ENCODE measurements around the gene CLEC2L.

Gene CLEC2L

DNA sequence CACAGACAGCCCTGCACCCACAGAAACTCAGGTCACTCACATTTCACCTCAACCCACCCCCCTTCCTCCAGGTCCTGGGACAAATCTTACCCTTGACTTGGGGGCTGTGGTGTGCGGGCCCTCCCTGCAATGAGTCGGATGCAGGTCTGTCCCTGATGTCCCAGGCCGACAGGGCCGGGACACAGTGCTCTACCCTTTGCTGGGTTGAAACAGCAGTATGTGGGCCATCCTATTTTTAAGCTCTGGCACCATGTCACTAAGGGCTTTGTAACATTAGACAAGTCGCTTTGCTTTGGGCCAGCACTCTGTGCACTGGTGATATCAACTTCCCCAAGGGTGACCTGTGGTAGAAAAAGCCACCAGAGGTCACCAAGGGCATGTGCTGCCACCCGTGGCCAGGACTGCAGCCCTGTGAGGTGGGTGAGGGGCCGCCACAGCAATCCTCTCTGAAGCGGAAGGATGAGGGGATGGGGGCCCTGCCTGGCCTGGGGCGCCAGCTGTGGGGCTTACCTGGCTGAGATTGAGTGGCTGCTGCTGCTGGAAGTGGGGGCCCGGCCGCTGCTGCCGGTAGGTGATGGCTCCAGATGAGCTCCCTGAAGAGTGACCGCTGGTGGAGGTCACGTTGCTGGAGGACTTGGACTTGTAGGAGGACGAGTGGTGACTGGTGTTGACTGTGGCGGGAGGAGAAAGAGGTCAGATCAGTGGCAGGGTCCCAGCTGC, 51.3 kb downstream of the CLEC2L start:
- Histone ChIP-seq H3K4me1 (ENCODE audit: insufficient read depth, low read length, severe bottlenecking) (no peaks in the 10 kb centered on the region), H4K20me1 (ENCODE audit: insufficient read depth, low read length) (no peaks in the 10 kb centered on the region), H3K36me3 (ENCODE audit: insufficient read depth, low read length) (no peaks in the 10 kb centered on the region), H3F3A (ENCODE audit: insufficient read depth, low read length) (no peaks in the 10 kb centered on the region), H3K27ac (ENCODE audit: low read depth, low read length, poor library complexity, severe bottlenecking) (no peak overlapping the region), H3K9me3 (ENCODE audit: low read length) (no peaks in the 10 kb centered on the region), H3K4me2 (ENCODE audit: low read length) (no peak overlapping the region), H3K27me3 (ENCODE audit: insufficient read depth, low read length) (no peaks in the 10 kb centered on the region), H3K9ac (ENCODE audit: low read length) (no peak overlapping the region), H3K4me3 (ENCODE audit: low read depth, low read length, poor library complexity, severe bottlenecking) (no peak overlapping the region), H3K79me2 (ENCODE audit: insufficient read depth, low read length) (no peaks in the 10 kb centered on the region), H2AFZ (ENCODE audit: low read length) (no peak overlapping the region), H3K9me2 (ENCODE audit: low read depth, low read length) (no peaks in the 10 kb centered on the region)
- TF ChIP-seq EZH2 (IDR thresholded peaks at IDR 0.05; ENCODE audit: borderline replicate concordance, low read length), result no peak
- TF ChIP-seq, protein P1, sequence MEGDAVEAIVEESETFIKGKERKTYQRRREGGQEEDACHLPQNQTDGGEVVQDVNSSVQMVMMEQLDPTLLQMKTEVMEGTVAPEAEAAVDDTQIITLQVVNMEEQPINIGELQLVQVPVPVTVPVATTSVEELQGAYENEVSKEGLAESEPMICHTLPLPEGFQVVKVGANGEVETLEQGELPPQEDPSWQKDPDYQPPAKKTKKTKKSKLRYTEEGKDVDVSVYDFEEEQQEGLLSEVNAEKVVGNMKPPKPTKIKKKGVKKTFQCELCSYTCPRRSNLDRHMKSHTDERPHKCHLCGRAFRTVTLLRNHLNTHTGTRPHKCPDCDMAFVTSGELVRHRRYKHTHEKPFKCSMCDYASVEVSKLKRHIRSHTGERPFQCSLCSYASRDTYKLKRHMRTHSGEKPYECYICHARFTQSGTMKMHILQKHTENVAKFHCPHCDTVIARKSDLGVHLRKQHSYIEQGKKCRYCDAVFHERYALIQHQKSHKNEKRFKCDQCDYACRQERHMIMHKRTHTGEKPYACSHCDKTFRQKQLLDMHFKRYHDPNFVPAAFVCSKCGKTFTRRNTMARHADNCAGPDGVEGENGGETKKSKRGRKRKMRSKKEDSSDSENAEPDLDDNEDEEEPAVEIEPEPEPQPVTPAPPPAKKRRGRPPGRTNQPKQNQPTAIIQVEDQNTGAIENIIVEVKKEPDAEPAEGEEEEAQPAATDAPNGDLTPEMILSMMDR (IDR thresholded peaks at IDR 0.05; ENCODE audit: low read length), result no peak

DNA sequence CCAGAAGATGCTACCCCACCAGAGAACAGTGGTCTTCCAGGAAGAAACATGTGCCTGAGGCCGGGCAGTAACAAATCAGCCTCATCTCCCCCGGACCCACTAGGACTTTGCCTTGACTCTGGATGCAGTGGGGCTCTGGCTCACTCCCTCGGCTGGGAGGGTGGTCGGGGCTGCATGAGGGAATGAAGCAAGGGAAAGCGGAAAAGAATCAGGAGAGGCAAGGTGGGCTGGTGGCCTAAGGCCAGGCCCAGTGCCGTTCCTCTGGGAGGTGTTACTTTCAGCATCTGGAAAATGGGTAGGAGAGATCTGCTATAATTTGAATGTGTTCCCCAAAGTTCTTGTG, 51.8 kb downstream of the CLEC2L start:
- Histone ChIP-seq H3K4me3 (ENCODE audit: low read depth, low read length, poor library complexity, severe bottlenecking) (no peak overlapping the region), H3K9me3 (ENCODE audit: low read length) (no peaks in the 10 kb centered on the region), H4K20me1 (ENCODE audit: insufficient read depth, low read length) (no peaks in the 10 kb centered on the region), H3K9ac (ENCODE audit: low read length) (no peak overlapping the region), H3K4me1 (ENCODE audit: insufficient read depth, low read length, severe bottlenecking) (no peaks in the 10 kb centered on the region), H2AFZ (ENCODE audit: low read length) (no peak overlapping the region), H3K36me3 (ENCODE audit: insufficient read depth, low read length) (no peaks in the 10 kb centered on the region), H3F3A (ENCODE audit: insufficient read depth, low read length) (no peaks in the 10 kb centered on the region), H3K4me2 (ENCODE audit: low read length) (no peak overlapping the region), H3K79me2 (ENCODE audit: insufficient read depth, low read length) (no peaks in the 10 kb centered on the region), H3K9me2 (ENCODE audit: low read depth, low read length) (no peaks in the 10 kb centered on the region), H3K27ac (ENCODE audit: low read depth, low read length, poor library complexity, severe bottlenecking) (no peak overlapping the region), H3K27me3 (ENCODE audit: insufficient read depth, low read length) (no peaks in the 10 kb centered on the region)
- TF ChIP-seq, protein P1 (IDR thresholded peaks at IDR 0.05; ENCODE audit: low read length), result no peak
- no peak for TF ChIP-seq EZH2 (IDR thresholded peaks at IDR 0.05; ENCODE audit: borderline replicate concordance, low read length)

DNA sequence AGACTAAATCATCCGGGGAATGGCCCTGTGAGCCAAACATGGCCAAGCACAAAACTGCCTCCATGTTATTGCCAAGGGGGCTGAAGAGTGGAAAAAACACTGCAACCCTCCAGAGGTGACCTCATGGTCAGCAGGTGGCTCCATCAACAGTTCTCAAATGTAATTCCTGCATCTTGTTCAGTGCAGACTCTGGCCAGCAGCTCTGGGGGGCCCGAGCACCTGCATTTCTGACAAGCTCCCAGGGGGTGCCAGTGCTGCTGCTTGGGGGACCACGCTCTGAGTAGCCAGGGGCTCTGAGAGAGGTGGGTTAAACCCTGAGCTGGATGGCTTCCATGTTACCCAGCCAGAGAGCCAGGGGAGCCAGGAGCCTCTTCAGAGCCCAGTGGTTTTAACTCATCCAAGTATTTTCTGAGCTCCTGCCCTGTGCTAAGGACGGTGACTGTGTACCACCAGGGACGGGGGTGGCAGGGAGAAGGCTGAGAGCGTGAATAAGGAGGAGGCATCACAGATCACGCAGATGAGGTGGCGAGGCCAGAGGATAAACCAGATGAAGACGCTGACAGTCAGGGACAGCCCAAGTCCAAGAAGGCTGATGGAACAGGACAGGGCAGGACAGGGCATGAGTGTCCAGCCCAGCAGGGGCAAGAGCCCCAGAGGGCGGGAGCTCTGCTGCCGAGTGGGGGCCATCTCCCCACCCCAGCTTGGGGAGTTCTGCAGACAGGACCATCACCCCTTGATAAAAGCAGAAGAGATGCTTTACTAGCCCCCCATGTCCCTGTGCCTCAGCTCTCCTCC, 52.9 kb downstream of the CLEC2L start:
- TF ChIP-seq, protein P1 (IDR thresholded peaks at IDR 0.05; ENCODE audit: low read length), result no peak
- TF ChIP-seq EZH2 (IDR thresholded peaks at IDR 0.05; ENCODE audit: borderline replicate concordance, low read length), result no peak
- Histone ChIP-seq H3K9ac (ENCODE audit: low read length) (no peak overlapping the region), H3F3A (ENCODE audit: insufficient read depth, low read length) (no peaks in the 10 kb centered on the region), H3K4me1 (ENCODE audit: insufficient read depth, low read length, severe bottlenecking) (no peaks in the 10 kb centered on the region), H3K27ac (ENCODE audit: low read depth, low read length, poor library complexity, severe bottlenecking) (no peak overlapping the region), H3K4me2 (ENCODE audit: low read length) (no peak overlapping the region), H4K20me1 (ENCODE audit: insufficient read depth, low read length) (no peaks in the 10 kb centered on the region), H3K27me3 (ENCODE audit: insufficient read depth, low read length) (no peaks in the 10 kb centered on the region), H3K36me3 (ENCODE audit: insufficient read depth, low read length) (no peaks in the 10 kb centered on the region), H2AFZ (ENCODE audit: low read length) (no peak overlapping the region), H3K9me3 (ENCODE audit: low read length) (no peaks in the 10 kb centered on the region), H3K9me2 (ENCODE audit: low read depth, low read length) (no peaks in the 10 kb centered on the region), H3K79me2 (ENCODE audit: insufficient read depth, low read length) (no peaks in the 10 kb centered on the region), H3K4me3 (ENCODE audit: low read depth, low read length, poor library complexity, severe bottlenecking) (no peak overlapping the region)
